K562 (cell line): ENCODE data around the gene MMP17. TPM values are rescaled to one million over a fixed set of nuclear protein-coding genes. Genes with fewer than 3 reads are reported as not detected.

Source experiments
- ATAC-seq: fragments of 200-7000 bp; cut with Tn5 transposase; 3 replicates; pipeline ENCODE4 v1.9.1; 2020; ENCODE audit warnings: moderate library complexity
- BruUV-seq: library from RNA; stranded (reverse); fragments of 400-500 nt; replicated peaks from 2 replicates; lab custom pipeline; 2021; lab: Mats Ljungman, UMichigan
- CTCF ChIA-PET: fragments of 300-600 bp; formaldehyde crosslinking; extraction: SDS; loops from one replicate; lab custom pipeline; 2021; ENCODE audit warnings: low intra/inter-chr PET ratio; lab: Yijun Ruan, JAX
- POLR2A ChIA-PET: fragments of 300-600, 350-650 bp; sonication (Branson Sonifier 250); formaldehyde crosslinking; extraction: SDS; loops from one replicate; lab custom pipeline; 2021; ENCODE audit warnings: antibody characterized with exemption, inconsistent platforms; lab: Yijun Ruan, JAX
- DNase-seq, 4 experiments: peaks; one replicate each; pipeline versions ENCODE4 v3.0.0 to v3.0.0-alpha.2; 2011 to 2018; ENCODE audit warnings: low spot score in 3 of 4, mixed read lengths in 3 of 4; ENCODE audit errors: extremely low read depth in 1 of 4
- FAIRE-seq: peaks from 2 replicates; lab custom pipeline; 2011; peaks lifted over from hg19 to GRCh38; lab: Jason Lieb, UNC
- H2AFZ ChIP-seq: 2 replicates; pipeline ENCODE4 v1.6.0; 2011; ENCODE audit warnings: low read depth, low read length, control low read depth, inconsistent platforms
- H3K27ac ChIP-seq: fragments of 200-600 bp; 3 replicates; pipeline ENCODE4 v1.8.0; 2011; ENCODE audit warnings: low read depth, mild to moderate bottlenecking, control low read depth, inconsistent platforms, low read length, moderate library complexity, mixed read lengths; ENCODE audit errors: extremely low read depth
- H3K27me3 ChIP-seq, 2 experiments: fragments of 300-600 bp in 1 of 2; 2 replicates in 1 of 2; 3 replicates in 1 of 2; pipeline versions ENCODE4 v1.6.0 to v1.8.0; 2011; ENCODE audit warnings: inconsistent platforms in 2 of 2, low read length in 2 of 2, mild to moderate bottlenecking in 1 of 2, mixed read lengths in 1 of 2, moderate library complexity in 1 of 2; ENCODE audit not compliant: control insufficient read depth in 2 of 2, insufficient read depth in 2 of 2
- H3K36me3 ChIP-seq: fragments of 300-600 bp; 3 replicates; pipeline ENCODE4 v1.8.0; 2011; ENCODE audit warnings: mild to moderate bottlenecking, low read length, inconsistent platforms; ENCODE audit not compliant: control insufficient read depth, insufficient read depth
- H3K4me1 ChIP-seq, 2 experiments: fragments of 200-600 bp in 1 of 2; replicated peaks in 1 of 2; 2 replicates in 1 of 2; 3 replicates in 1 of 2; pipeline versions ENCODE4 v1.5.1 to v1.8.0; 2011; ENCODE audit warnings: inconsistent platforms in 2 of 2, low read length in 2 of 2, mild to moderate bottlenecking in 1 of 2, mixed read lengths in 1 of 2, moderate library complexity in 1 of 2; ENCODE audit not compliant: control insufficient read depth in 2 of 2, insufficient read depth in 2 of 2
- H3K4me2 ChIP-seq: 2 replicates; pipeline ENCODE4 v1.6.1; 2011; ENCODE audit warnings: low read length, control low read depth, inconsistent platforms, mixed read lengths; ENCODE audit not compliant: insufficient read depth
- H3K4me3 ChIP-seq: fragments of 200-600 bp; sonication (generic), shearing (Covaris generic); 2 replicates; pipeline ENCODE4 v1.5.1; 2016; ENCODE audit warnings: control low read depth, inconsistent platforms
- H3K79me2 ChIP-seq: fragments of 200-600 bp; 3 replicates; pipeline ENCODE4 v1.8.0; 2011; ENCODE audit warnings: low read length, inconsistent platforms; ENCODE audit not compliant: control insufficient read depth, insufficient read depth
- H3K9ac ChIP-seq, 2 experiments: 2 replicates each; pipeline versions ENCODE4 v1.6.0 to v1.6.1; 2011; ENCODE audit warnings: low read depth in 2 of 2, low read length in 2 of 2, control low read depth in 1 of 2, inconsistent platforms in 1 of 2, mild to moderate bottlenecking in 1 of 2, mixed read lengths in 1 of 2; ENCODE audit not compliant: insufficient read depth in 1 of 2
- H3K9me1 ChIP-seq: one replicate; pipeline ENCODE4 v1.6.0; 2011; ENCODE audit warnings: inconsistent platforms, mild to moderate bottlenecking, low read length, moderate library complexity; ENCODE audit not compliant: control insufficient read depth, insufficient read depth
- H3K9me3 ChIP-seq: replicated peaks from 2 replicates; pipeline ENCODE4 v1.5.1; 2011; ENCODE audit warnings: low read depth, low read length, inconsistent platforms; ENCODE audit not compliant: control insufficient read depth, insufficient read depth
- H4K20me1 ChIP-seq: replicated peaks from 2 replicates; pipeline ENCODE4 v1.6.1; 2011; ENCODE audit warnings: low read length, inconsistent platforms, mixed read lengths; ENCODE audit not compliant: control insufficient read depth, insufficient read depth
- BACH1 ChIP-seq: fragments of 200-800 bp; sonication (Bioruptor generic); IDR thresholded peaks from 2 replicates; pipeline ENCODE4 v1.6.1; 2016; ENCODE audit warnings: missing genetic modification characterization, missing compliant biosample characterization
- CEBPB ChIP-seq: fragments of 450-650 bp; IDR thresholded peaks from 2 replicates; pipeline ENCODE4 v1.6.1; 2016; ENCODE audit warnings: missing genetic modification characterization, missing compliant biosample characterization
- CTCF ChIP-seq, 3 experiments: IDR thresholded peaks in 2 of 3; conservative IDR thresholded peaks in 1 of 3; 2 replicates each; pipeline ENCODE4 v1.5.1; 2011 to 2012; ENCODE audit warnings: low read length in 3 of 3, mild to moderate bottlenecking in 3 of 3, control low read depth in 2 of 3, improper control_type of control experiment in 1 of 3, inconsistent platforms in 1 of 3, low read depth in 1 of 3, mixed read lengths in 1 of 3, moderate library complexity in 1 of 3; ENCODE audit not compliant: insufficient read depth in 2 of 3
- ETS2 ChIP-seq: IDR thresholded peaks from 2 replicates; pipeline ENCODE4 v1.6.1; 2016; ENCODE audit warnings: borderline replicate concordance, missing genetic modification characterization, mild to moderate bottlenecking, moderate library complexity, missing compliant biosample characterization; ENCODE audit not compliant: poor library complexity, severe bottlenecking
- FOXK2 ChIP-seq, 2 experiments: fragments of 450-650 bp; IDR thresholded peaks in 1 of 2; conservative IDR thresholded peaks in 1 of 2; 2 replicates each; pipeline ENCODE4 v1.6.1; 2016; ENCODE audit warnings: low read depth in 2 of 2, mild to moderate bottlenecking in 1 of 2
- ILK ChIP-seq: fragments of 450-650 bp; IDR thresholded peaks from 2 replicates; pipeline ENCODE4 v1.6.1; 2016; ENCODE audit warnings: missing genetic modification characterization, low read depth, mild to moderate bottlenecking, missing compliant biosample characterization, moderate library complexity, borderline replicate concordance
- MEF2D ChIP-seq: conservative IDR thresholded peaks from 2 replicates; pipeline ENCODE4 v1.6.1; 2016; ENCODE audit warnings: low read depth, missing genetic modification characterization, missing compliant biosample characterization
- RBM15 ChIP-seq: fragments of 200-400 bp; formaldehyde crosslinking; IDR thresholded peaks from 2 replicates; pipeline ENCODE4 v1.6.1; 2018; ENCODE audit warnings: mild to moderate bottlenecking, low read length, moderate library complexity; ENCODE audit not compliant: insufficient read depth
- SAP30 ChIP-seq: fragments of 200-600 bp; sonication (generic); IDR thresholded peaks from 2 replicates; pipeline ENCODE4 v1.6.1; 2012; ENCODE audit warnings: borderline replicate concordance, low read depth, mild to moderate bottlenecking, moderate library complexity, low read length, control low read depth, inconsistent platforms; ENCODE audit not compliant: insufficient read depth, poor library complexity, severe bottlenecking
- TEAD1 ChIP-seq, 2 experiments: fragments of 450-650 bp in 1 of 2; sonication (generic) in 1 of 2; formaldehyde crosslinking; IDR thresholded peaks; 2 replicates each; pipeline versions ENCODE4 v1.4.0 to v1.8.0; 2020 to 2022; ENCODE audit warnings: mild to moderate bottlenecking in 2 of 2, missing genetic modification reagents in 1 of 2
- TOE1 ChIP-seq, 2 experiments: fragments of 450-650 bp in 1 of 2; sonication (generic) in 1 of 2; formaldehyde crosslinking in 1 of 2; IDR thresholded peaks; 2 replicates each; pipeline versions ENCODE4 v1.7.1 to v1.8.0; 2016 to 2022; ENCODE audit warnings: borderline replicate concordance in 2 of 2, mild to moderate bottlenecking in 2 of 2, antibody characterized with exemption in 1 of 2, inconsistent platforms in 1 of 2, low read depth in 1 of 2, missing genetic modification reagents in 1 of 2, moderate library complexity in 1 of 2
- ZBTB5 ChIP-seq: fragments of 450-650 bp; IDR thresholded peaks from 2 replicates; pipeline ENCODE4 v1.6.1; 2017; ENCODE audit warnings: antibody characterized with exemption
- ZC3H8 ChIP-seq: fragments of 450-650 bp; IDR thresholded peaks from 2 replicates; pipeline ENCODE4 v1.6.1; 2017
- ZNF197 ChIP-seq: fragments of 200-800 bp; sonication (Bioruptor generic); IDR thresholded peaks from 2 replicates; pipeline ENCODE4 v1.6.1; 2016; ENCODE audit warnings: low read depth, missing genetic modification characterization, missing compliant biosample characterization
- ZNF316 ChIP-seq: fragments of 450-650 bp; IDR thresholded peaks from 2 replicates; pipeline ENCODE4 v1.6.1; 2016
- ZNF766 ChIP-seq: fragments of 200-800 bp; sonication (Bioruptor generic); conservative IDR thresholded peaks from 2 replicates; pipeline ENCODE4 v1.6.1; 2016; ENCODE audit warnings: missing genetic modification characterization, missing compliant biosample characterization
- WGBS: fragments of 100-300 bp; shearing (Covaris generic); methylation state at CpG from one replicate; pipeline ENCODE4 v1.1.6; 2016; ENCODE audit warnings: low coverage, mixed read lengths; ENCODE audit not compliant: insufficient coverage; ENCODE audit errors: missing lambda C conversion rate; 5-methylcytosine and 5-hydroxymethylcytosine counted together
- in situ Hi-C: fragments of 300-500 bp; cut with MboI; formaldehyde crosslinking; loops from 4 replicates; pipeline ENCODE4 v1.15.0; 2018; ENCODE audit warnings: inconsistent platforms, mixed read lengths
- intact Hi-C: fragments of 100-400 bp; cut with micrococcal nuclease; formaldehyde crosslinking; loops from 2 replicates; pipeline ENCODE4 v1.14.2; 2022
- polyA plus RNA-seq, 8 experiments: library from polyadenylated mRNA; depleted of rRNA in 4 of 8; stranded (reverse) in 5 of 8; unstranded in 3 of 8; fragments of >200 nt; fragmentation: Nextera tagmentation in 2 of 8; fragmentation: Illumina TruSeq in 1 of 8; extraction: Ambion mirVana in 2 of 8; extraction: Trizol in 1 of 8; gene quantifications; 2 replicates each; pipeline versions ENCODE4 v1.2.1 to v1.2.3, GENCODE V29; 2011 to 2014; ENCODE audit warnings: inconsistent platforms in 1 of 8, missing spikeins in 1 of 8
- total RNA-seq, 7 experiments: library from RNA; depleted of rRNA in 6 of 7; stranded (reverse); fragments of >200 nt in 6 of 7; fragmentation: Illumina TruSeq in 2 of 7; extraction: Trizol in 2 of 7; gene quantifications; 2 replicates each; pipeline versions ENCODE4 v1.2.1 to v1.2.3, GENCODE V29; 2011 to 2021; ENCODE audit warnings: low replicate concordance in 1 of 7

Gene MMP17
- total and polyA plus RNA-seq, 9 of the 15 experiments (the other 6 are each of a cell fraction or from before 2014, with no cell fraction given): 1.1 to 21.2 (median 17.1) TPM; not detected in 2

- FAIRE-seq: peak; percentile 83
- Histone ChIP-seq H3K4me2 (peak overlapping the region; percentile 75), H3K9me3 (no peaks in the 10 kb centered on the region), H2AFZ (peak overlapping the region; percentile 84), H3K79me2 (peaks cover 16% of the 10 kb centered on the region), H3K27ac (peak overlapping the region; percentile 86), H3K9ac (peak overlapping the region; percentile 78 to 90), H4K20me1 (no peaks in the 10 kb centered on the region; the same call in 1 of the 2 replicates), H3K27me3 (no peaks in the 10 kb centered on the region), H3K4me1 (peaks cover 4 to 41% of the 10 kb centered on the region in 2 experiments; a peak in 4 of 5 replicates), H3K4me3 (peak overlapping the region; percentile 53), H3K9me1 (no peaks in the 10 kb centered on the region), H3K36me3 (peaks cover 8% of the 10 kb centered on the region; the same call in 1 of the 3 replicates)
- in situ Hi-C loops: no loop called here
- 2% methylated on average over 35 of the region's 39 CpGs for WGBS
- ChIA-PET POLR2A (interaction anchor here (0.6 to 1.5 kb wide), 6 partner anchors 12 to 420 kb away, joined by 3 to 6 read pairs (median 4); no protein-coding TSS in a partner anchor), CTCF (no interaction called here)
- DNase-seq: peak; percentile 78 to 89 (median 84)
- ATAC-seq: peak; percentile 91
- BruUV-seq: no TSS peak
- intact Hi-C loops: no loop called here
- TF ChIP-seq ETS2 (no peak), CEBPB (tag) (no peak), ZC3H8 (no peak), RBM15 (no peak), ZNF316 (peak; percentile 99), TOE1 (IDR thresholded peaks at IDR 0.05; ENCODE audit: borderline replicate concordance) (peak; percentile 18; the same call in 1 of the 2 replicates), TOE1 (CRISPR knock-in tag; IDR thresholded peaks at IDR 0.05; ENCODE audit: borderline replicate concordance, low read depth) (no peak), ZBTB5 (no peak), SAP30 (peak; percentile 72), ZNF766 (CRISPR knock-in tag) (0 out of 2 replicates have a peak, but pooled peaks have one; percentile 33), BACH1 (tag) (peak; percentile 87; the same call in 1 of the 2 replicates), ILK (no peak), TEAD1 (CRISPR knock-in tag; IDR thresholded peaks at IDR 0.05) (0 out of 4 replicates have a peak, but pooled peaks of 1 of the 2 experiments have one; percentile 53), FOXK2 (conservative IDR thresholded peaks at IDR 0.05 in 1 of 2, IDR thresholded peaks at IDR 0.05 in 1 of 2; ENCODE audit: low read depth in 2 of 2) (peak; percentile 90 to 93), CTCF (IDR thresholded peaks at IDR 0.05 in 2 of 3, conservative IDR thresholded peaks at IDR 0.05 in 1 of 3; ENCODE audit: insufficient read depth in 2 of 3, low read depth in 1 of 3, low read length in 3 of 3) (no peak), MEF2D (tag) (no peak), ZNF197 (CRISPR knock-in tag) (no peak)
These were observed 68.1 kb downstream of the MMP17 start for GRCh38 chr12:131896080-131896810.
